GM12891 (cell line): Measurements from ENCODE around the gene ZNF444.
"Not testable (repeated sequence)": the region's sequence is repeated elsewhere in the genome, so short reads cannot be mapped to it uniquely, and the experiment has no call there.

Source experiments
- DNase-seq: peaks from one replicate; pipeline ENCODE4 v3.0.0; 2011; ENCODE audit warnings: low spot score; ENCODE audit not compliant: insufficient read length
- FAIRE-seq: peaks from 2 replicates; lab custom pipeline; 2011; peaks lifted over from hg19 to GRCh38; lab: Jason Lieb, UNC
- PAX5 ChIP-seq: IDR thresholded peaks from 2 replicates; pipeline ENCODE4 v1.6.1; 2011; ENCODE audit warnings: low read length, moderate library complexity, mild to moderate bottlenecking; ENCODE audit not compliant: insufficient read depth, severe bottlenecking
- POLR2A ChIP-seq: IDR thresholded peaks from 2 replicates; pipeline ENCODE4 v1.6.1; 2011; ENCODE audit warnings: low read depth, low read length, control low read depth
- POLR2AphosphoS5 ChIP-seq: IDR thresholded peaks from 2 replicates; pipeline ENCODE4 v1.6.1; 2011; ENCODE audit warnings: low read depth, low read length, control low read depth
- POU2F2 ChIP-seq: IDR thresholded peaks from 2 replicates; pipeline ENCODE4 v1.6.1; 2011; ENCODE audit warnings: low read depth, mild to moderate bottlenecking, control low read depth, low read length, moderate library complexity
- SPI1 ChIP-seq: IDR thresholded peaks from 2 replicates; pipeline ENCODE4 v1.6.1; 2011; ENCODE audit warnings: low read depth, low read length, control low read depth
- TAF1 ChIP-seq: IDR thresholded peaks from 2 replicates; pipeline ENCODE4 v1.6.1; 2011; ENCODE audit warnings: low read depth, low read length, control low read depth

The ZNF444 gene

DNA sequence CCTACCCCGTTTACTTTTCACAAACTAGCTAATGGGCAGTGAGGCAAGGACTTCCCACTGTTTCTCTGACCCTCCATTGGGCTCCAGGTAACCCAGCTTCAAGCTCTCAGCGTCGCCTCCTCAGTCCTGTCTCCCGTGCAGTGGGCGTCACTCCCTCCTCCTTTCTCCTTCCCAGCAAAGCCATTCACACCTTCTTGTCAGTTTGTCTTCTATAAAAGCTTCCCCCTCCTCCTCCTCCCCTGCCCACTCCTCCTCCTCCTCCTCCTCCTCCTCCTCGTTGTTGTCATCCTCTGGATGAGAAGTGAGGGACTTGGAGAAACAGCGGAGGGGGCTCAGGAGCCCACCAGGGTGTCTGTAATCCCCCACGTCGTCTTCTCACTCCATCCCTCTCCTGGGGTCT, 33.0 kb downstream of the ZNF444 start:
- DNase-seq (no peak), FAIRE-seq (no peak)
- TF ChIP-seq SPI1, result no peak
- TF ChIP-seq TAF1, result no peak
- TF ChIP-seq PAX5, result no peak
- TF ChIP-seq POLR2A, result no peak
- no peak for TF ChIP-seq POLR2AphosphoS5
- no peak for TF ChIP-seq POU2F2

DNA sequence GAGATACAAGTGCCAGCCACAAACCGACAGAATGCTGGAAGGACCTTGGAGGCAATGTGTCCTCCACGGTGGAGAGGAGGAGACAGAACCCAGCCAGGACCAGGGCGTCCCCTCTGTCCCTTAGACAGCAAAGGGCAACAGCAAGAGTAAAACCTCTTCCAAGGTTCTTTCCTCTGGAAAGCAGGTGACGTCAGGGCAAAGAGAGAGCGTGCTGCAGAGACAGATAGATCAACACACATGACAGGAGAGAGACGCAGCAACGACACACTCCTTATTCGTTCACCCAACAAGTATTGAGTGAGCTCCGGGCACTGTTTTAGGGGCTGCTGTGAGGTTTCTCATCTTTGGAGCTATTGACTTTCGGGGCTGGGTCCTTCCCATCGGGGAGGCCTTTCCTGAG, 33.5 kb downstream of the ZNF444 start:
- DNase-seq (no peak), FAIRE-seq (no peak)
- TF ChIP-seq POU2F2 (no peak), POLR2A (no peak), POLR2AphosphoS5 (no peak), PAX5 (no peak), SPI1 (no peak), TAF1 (no peak)

DNA sequence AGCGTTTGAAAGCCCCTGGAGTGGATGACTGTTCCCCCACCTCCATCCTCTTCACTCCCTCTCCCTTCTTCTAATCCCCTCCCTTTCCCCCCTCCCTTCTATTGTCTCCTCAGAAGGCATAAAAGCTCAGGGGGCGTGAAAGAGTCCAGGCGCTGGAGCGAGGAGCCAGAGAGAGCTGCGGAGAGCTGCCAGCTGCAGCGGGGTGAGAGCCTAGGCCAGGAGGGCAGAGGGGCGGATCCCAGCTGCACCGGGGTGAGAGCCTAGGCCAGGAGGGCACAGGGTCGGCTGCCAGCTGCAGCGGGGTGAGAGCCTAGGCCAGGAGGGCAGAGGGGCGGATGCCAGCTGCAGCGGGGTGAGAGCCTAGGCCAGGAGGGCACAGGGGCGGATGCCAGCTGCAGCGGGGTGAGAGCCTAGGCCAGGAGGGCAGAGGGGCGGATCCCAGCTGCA, 34.8 kb downstream of the ZNF444 start, which contains the start of gene GALP:
GALP (plus strand) TSS at position 148 of the 447 bp plus-strand sequence. CDS start 1,101 bp downstream, outside the sequence.
- FAIRE-seq, result not testable (repeated sequence)

DNA sequence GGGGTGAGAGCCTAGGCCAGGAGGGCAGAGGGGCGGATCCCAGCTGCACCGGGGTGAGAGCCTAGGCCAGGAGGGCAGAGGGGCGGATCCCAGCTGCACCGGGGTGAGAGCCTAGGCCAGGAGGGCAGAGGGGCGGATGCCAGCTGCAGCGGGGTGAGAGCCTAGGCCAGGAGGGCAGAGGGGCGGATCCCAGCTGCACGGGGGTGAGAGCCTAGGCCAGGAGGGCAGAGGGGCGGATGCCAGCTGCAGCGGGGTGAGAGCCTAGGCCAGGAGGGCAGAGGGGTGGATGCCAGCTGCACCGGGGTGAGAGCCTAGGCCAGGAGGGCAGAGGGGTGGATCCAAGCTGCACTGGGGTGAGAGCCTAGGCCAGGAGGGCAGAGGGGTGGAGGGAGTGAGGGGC, 35.2 kb downstream of the ZNF444 start:
- not testable (repeated sequence) for DNase-seq, FAIRE-seq

More for the DNA sequence above, 34.8 kb downstream of the ZNF444 start, which contains the start of gene GALP:
- DNase-seq, result not testable (repeated sequence)

DNA sequence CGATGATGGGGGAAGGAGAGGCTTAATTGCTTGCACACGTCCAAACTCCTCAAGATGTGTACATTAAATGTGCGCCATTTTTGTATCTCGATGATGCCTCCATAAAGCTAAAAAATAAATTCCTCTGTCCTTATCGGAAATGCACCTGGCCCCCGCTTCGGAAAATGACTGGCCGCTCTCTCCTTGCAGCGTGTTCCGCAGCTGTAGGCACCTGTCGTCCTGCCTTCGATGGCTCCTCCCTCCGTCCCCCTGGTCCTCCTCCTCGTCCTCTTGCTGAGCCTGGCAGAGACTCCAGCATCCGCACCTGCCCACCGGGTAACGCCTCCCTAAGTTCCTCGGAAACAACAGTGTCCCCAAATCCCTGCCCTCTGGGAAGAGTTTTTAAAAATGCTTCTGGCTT, 35.8 kb downstream of the ZNF444 start:
- TF ChIP-seq SPI1, result no peak
- no peak for TF ChIP-seq POLR2AphosphoS5
- TF ChIP-seq POU2F2, result no peak
- no peak for TF ChIP-seq POLR2A
- no peak for TF ChIP-seq TAF1
- no peak for TF ChIP-seq PAX5
- DNase-seq (no peak), FAIRE-seq (no peak)

DNA sequence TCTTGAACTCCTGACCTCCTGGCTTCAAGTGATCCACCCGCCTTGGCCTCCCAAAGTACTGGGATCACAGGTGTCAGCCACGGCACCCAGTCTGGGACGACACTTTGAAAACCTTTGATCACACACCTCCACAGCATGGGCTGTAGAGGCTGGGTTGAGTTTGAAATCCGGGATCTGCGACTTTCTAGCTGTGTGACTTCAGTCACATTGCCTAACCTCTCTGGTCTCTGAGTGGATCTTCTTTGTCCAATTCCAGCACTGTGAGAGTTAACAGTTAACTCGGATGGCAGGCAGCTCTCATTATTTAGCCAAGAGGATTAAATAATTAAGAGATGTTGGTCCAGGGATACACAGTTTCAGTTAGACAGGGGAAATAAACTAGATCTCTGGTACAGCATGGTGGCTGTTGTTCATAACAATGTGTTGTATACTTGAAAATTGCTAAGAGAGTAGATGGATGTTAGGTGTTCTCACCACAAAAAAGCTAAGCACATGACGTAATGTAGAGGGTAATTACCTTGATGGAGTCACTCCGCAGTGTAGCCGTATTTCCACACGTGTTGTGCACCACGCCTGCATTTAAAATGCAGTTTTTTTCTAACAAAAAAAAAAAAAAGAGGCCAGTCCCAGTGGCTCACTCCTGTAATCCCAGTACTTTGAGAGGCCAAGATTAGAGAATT, 36.6 kb downstream of the ZNF444 start:
- no peak for DNase-seq
- TF ChIP-seq SPI1 (no peak), POLR2AphosphoS5 (no peak)
- FAIRE-seq, result no peak

DNA sequence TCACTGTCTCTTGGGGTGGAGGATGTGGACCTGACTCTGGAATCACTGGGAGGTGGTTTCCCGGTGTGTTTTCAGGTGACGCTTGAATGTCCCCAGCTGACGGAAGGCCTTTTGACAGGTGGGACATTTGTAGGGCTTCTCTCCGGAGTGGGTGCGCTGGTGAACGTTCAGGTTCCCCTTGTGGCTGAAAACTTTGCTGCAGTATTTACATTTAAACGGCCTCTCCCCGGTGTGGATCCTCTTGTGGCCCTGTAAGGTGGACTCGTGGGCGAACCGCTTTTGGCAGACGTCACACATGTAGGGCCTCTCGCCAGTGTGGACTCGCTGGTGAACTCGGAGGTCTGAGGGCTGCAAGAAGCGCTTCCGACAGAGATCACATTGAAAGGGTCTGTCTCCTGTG, 48.7 kb downstream of the ZNF444 start:
- FAIRE-seq (no peak), DNase-seq (no peak)
- no peak for TF ChIP-seq POU2F2
- no peak for TF ChIP-seq SPI1
- TF ChIP-seq PAX5, result no peak
- TF ChIP-seq TAF1, result no peak
- TF ChIP-seq POLR2A, result no peak
- TF ChIP-seq POLR2AphosphoS5, result no peak

DNA sequence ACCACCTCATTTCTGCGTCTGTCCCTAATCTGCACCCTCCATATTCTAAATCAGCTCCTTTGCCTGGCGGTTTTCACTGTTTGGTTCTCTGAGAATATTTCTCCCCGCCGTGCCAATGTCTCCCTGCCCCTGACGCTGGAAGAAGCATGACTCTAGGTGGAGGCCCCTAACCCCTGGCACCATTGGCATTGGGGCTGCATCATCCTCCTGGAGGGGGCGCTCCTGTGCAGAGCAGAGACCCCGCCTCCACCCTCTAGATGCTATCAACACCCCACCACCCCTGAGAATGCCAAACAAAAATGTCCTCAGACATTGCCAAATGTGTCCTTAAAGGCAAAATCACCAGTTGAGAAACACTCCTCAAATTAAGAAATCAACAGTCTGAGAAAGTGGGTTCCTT, 50.0 kb downstream of the ZNF444 start:
- TF ChIP-seq TAF1, result no peak
- no peak for TF ChIP-seq POU2F2
- no peak for TF ChIP-seq SPI1
- TF ChIP-seq POLR2AphosphoS5, result no peak
- no peak for TF ChIP-seq POLR2A
- TF ChIP-seq PAX5, result no peak
- FAIRE-seq, result no peak
- DNase-seq, result no peak

DNA sequence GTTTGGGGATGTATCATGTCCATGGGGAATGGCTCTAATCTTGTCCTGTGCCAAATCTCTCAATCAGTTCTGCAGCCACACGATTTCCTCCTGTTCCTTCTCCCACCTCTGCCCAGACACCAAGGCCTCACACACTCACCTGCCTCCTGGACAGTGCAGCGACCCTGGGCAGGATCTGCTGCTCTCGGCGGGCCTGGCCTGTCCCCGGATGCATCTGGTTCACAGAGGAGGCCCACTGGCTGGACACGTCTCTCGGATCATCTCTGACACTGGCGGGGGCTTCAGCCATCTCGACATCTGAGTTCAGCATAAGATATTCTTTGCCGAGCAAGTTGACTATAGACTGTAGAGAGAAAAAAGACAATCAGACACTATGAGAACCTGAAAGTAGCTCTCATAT, 50.6 kb downstream of the ZNF444 start:
- no peak for DNase-seq
- TF ChIP-seq POLR2A (no peak), TAF1 (no peak), POLR2AphosphoS5 (no peak), POU2F2 (no peak), PAX5 (no peak), SPI1 (no peak)
- no peak for FAIRE-seq

DNA sequence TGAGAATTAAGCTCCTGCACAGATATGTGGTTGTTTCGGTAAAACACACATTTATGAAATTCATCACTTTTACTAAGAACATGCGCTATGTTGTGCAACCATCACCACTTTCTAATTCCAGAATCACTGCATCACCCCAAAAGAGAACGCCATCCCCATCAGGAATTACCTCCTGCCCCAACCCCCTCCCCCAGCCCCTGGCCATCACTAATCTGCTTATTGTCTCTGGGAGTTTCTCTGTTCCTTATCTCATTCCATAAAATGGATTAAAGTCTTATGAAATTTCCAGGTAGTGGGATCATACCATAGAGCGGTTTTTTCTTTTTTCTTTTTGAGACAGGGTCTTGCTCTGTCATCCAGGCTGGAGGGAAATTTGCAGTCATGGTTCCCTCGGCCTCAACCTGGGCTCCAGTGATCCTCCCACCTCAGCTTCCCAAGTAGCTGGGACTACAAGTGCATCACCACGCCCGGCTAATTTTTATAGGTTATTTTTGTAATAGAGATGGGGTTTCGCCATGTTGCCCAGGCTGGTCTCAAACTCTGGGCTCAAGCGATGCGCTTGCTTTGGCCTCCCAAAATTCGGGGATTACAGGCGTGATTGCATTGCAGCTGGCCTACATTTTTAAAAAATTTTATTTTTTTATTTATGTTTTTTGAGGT, 53.0 kb downstream of the ZNF444 start:
- FAIRE-seq, result no peak
- TF ChIP-seq POLR2AphosphoS5 (no peak), POLR2A (no peak), TAF1 (no peak), POU2F2 (no peak), PAX5 (no peak), SPI1 (no peak)
- DNase-seq, result no peak

DNA sequence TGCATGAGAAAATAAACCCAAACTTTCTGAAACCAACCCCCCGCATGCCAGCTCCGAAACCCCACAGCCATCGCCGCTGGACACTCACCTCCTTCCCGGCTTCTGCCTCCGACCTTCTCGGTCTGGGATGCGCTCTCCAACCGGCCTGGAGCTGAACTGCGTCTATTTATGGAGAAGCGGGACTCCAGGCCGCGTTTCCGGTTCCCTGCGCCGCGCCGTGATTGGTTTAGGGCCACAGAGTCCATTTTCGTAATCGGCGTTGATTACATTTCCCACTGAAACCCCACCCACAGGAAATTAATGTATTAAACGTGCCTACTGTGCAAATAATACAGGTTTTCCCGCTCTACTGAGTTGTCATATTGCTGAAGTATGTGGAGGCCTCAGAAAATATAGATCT, 56.6 kb downstream of the ZNF444 start, which contains the start of gene ZSCAN5B:
ZSCAN5B (minus strand) TSS at position 138 of the 400 bp plus-strand sequence. CDS start 4,731 bp downstream, outside the sequence.
- DNase-seq, FAIRE-seq: not testable (repeated sequence)
